ENCODE measurements around the gene PSD4. TPM values are rescaled to one million over a fixed set of nuclear protein-coding genes. Genes with fewer than 3 reads are reported as not detected.

The PSD4 gene
- polyA plus RNA-seq, 4 donors, result 24.7 to 39.2 (median 32.7) TPM

DNA sequence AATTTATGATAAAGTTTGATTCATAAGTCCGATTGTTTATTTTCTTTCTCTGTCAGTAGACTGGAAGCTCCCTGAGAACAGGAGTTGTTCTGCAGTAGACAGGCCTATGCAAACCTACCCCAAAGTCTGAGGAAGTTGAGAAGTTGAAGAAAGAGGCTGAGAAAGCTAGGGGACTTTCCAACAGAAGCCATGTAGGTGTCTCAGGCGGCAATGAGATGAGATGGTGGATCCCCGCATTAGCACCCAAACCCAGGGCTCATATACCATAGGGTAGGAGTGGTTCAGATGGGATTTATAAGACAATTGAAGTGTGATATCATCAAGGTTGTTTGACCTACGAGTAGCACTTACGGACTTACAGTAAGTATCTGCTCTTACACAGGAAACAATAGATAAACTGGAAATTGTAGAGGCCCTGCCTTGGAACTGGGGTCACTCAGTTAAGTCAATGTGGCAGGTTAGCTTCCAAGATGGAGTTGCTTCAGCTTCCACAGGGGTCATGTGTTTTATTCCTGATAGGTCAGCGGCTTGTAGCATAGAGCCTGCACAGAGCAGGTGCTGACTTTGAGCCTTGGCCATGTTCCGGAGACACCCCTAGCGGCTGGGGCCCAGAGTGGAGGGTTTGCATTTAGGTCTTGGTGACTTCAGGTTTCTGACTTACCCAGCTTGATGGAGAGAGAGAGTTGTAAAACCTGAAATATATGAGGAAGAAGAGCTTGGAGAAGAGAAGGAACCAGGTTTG, 2.3 kb upstream of the PSD4 start:
- no peak overlapping the region for H3K27ac ChIP-seq (ENCODE audit: low read depth in 1 of 3, low read length in 2 of 3)
- peaks cover 0 to 10% (median 0%) of the 10 kb centered on the region in 3 donors for H3K36me3 ChIP-seq (ENCODE audit: control insufficient read depth in 3 of 3, insufficient read depth in 2 of 3, low read depth in 1 of 3, low read length in 3 of 3)
- H3K9me3 ChIP-seq (ENCODE audit: control insufficient read depth in 2 of 2, insufficient read depth in 1 of 2, low read depth in 1 of 2, low read length in 1 of 2), result no peaks in the 10 kb centered on the region
- peaks cover 2 to 12% (median 10%) of the 10 kb centered on the region in 3 donors for H3K4me1 ChIP-seq (ENCODE audit: control insufficient read depth in 3 of 3, insufficient read depth in 2 of 3, low read depth in 1 of 3, low read length in 2 of 3)
- H3K4me3 ChIP-seq (ENCODE audit: low read depth in 1 of 3, low read length in 3 of 3), result no peak overlapping the region
- FAIRE-seq (no peak), DNase-seq (no peak)
- H3K27me3 ChIP-seq (ENCODE audit: control insufficient read depth in 3 of 3, insufficient read depth in 3 of 3, low read length in 3 of 3), result no peaks in the 10 kb centered on the region
- WGBS, 3 donors, result 92 to 96% (median 95%) methylated on average over 8 of the region's 8 CpGs

DNA sequence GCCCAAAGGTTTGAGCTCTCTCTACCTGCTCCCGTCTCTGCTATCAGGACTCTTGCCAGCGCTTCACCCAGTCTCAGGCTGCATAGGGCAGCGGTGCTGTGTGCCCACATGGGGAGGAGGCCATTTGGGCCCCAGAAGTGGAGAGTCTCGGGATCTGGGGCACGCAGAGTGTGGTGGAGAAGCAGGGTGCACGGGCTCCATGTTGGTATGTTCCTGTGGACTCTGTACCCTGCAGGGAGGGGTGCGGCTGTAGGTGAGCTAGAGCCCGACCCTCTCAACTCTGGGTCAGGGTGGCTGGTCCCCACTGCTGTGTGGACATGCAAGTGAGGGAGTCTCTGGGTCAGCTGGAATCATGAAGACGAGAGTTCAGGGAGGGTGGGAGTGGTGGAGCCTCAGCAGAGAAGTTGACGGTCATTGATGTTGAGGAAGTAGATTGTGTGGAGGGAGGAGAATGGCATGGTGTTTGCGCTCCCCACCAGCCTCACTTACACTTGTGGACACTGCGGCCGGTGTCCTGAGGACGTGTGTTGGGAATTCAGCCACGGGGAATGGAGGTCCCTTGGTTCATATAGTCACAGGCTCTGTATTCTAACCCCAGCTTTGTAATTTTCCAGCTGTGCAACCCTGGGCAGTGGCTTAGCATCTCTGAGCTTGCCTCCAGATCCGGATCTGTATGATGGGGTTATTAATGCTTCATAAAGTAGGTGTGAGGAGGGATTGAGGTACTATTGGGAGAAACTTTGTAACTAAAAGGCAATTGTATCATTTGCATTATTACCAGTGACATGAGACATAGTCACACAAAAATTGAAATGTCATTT, 840 bp upstream of the PSD4 start:
- DNase-seq, result peak in 1 of 2 donors; percentile 35
- Histone ChIP-seq H3K27me3 (ENCODE audit: control insufficient read depth in 3 of 3, insufficient read depth in 3 of 3, low read length in 3 of 3) (no peaks in the 10 kb centered on the region), H3K9me3 (ENCODE audit: control insufficient read depth in 2 of 2, insufficient read depth in 1 of 2, low read depth in 1 of 2, low read length in 1 of 2) (no peaks in the 10 kb centered on the region), H3K36me3 (ENCODE audit: control insufficient read depth in 3 of 3, insufficient read depth in 2 of 3, low read depth in 1 of 3, low read length in 3 of 3) (peaks cover 0 to 13% (median 0%) of the 10 kb centered on the region in 3 donors), H3K27ac (ENCODE audit: low read depth in 1 of 3, low read length in 2 of 3) (no peak overlapping the region), H3K4me3 (ENCODE audit: low read depth in 1 of 3, low read length in 3 of 3) (no peak overlapping the region), H3K4me1 (ENCODE audit: control insufficient read depth in 3 of 3, insufficient read depth in 2 of 3, low read depth in 1 of 3, low read length in 2 of 3) (peaks cover under 1 to 9% (median 2%) of the 10 kb centered on the region in 3 donors)
- 81 to 85% (median 85%) methylated on average over 16 of the region's 16 CpGs for WGBS, 3 donors
- FAIRE-seq, result no peak

DNA sequence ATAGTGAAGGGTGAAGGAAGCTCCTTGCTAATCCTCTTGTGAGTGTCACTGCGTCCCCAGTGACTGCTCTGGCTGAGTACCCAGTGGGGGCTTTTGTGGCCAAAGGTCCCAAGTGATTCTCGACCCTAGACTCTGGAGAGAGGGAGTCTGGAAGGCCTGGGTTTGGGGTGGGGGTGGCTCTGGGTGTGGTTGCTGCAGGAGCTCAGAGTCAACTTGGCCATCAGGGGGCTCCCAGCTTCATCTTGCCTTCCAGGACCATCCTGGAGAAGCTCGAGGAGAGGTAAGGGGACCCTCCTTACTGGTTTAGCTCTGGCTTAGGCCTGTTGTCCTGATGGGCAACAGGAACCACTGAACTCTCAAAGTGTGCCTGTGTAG, 592 bp downstream of the PSD4 start:
- peak overlapping the region; percentile 20 to 59 (median 42) for H3K4me3 ChIP-seq (ENCODE audit: low read depth in 1 of 3, low read length in 3 of 3)
- no peaks in the 10 kb centered on the region for H3K27me3 ChIP-seq (ENCODE audit: control insufficient read depth in 3 of 3, insufficient read depth in 3 of 3, low read length in 3 of 3)
- 53 to 60% (median 59%) methylated on average over 3 of the region's 3 CpGs for WGBS, 3 donors
- H3K4me1 ChIP-seq (ENCODE audit: control insufficient read depth in 3 of 3, insufficient read depth in 2 of 3, low read depth in 1 of 3, low read length in 2 of 3), result peaks cover 0 to 5% (median 2%) of the 10 kb centered on the region in 3 donors
- FAIRE-seq (no peak), DNase-seq (no peak)
- peaks cover 0 to 7% (median 0%) of the 10 kb centered on the region in 3 donors for H3K36me3 ChIP-seq (ENCODE audit: control insufficient read depth in 3 of 3, insufficient read depth in 2 of 3, low read depth in 1 of 3, low read length in 3 of 3)
- H3K27ac ChIP-seq (ENCODE audit: low read depth in 1 of 3, low read length in 2 of 3), result peak overlapping the region in 1 of 3 donors; percentile 75
- no peaks in the 10 kb centered on the region for H3K9me3 ChIP-seq (ENCODE audit: control insufficient read depth in 2 of 2, insufficient read depth in 1 of 2, low read depth in 1 of 2, low read length in 1 of 2)

DNA sequence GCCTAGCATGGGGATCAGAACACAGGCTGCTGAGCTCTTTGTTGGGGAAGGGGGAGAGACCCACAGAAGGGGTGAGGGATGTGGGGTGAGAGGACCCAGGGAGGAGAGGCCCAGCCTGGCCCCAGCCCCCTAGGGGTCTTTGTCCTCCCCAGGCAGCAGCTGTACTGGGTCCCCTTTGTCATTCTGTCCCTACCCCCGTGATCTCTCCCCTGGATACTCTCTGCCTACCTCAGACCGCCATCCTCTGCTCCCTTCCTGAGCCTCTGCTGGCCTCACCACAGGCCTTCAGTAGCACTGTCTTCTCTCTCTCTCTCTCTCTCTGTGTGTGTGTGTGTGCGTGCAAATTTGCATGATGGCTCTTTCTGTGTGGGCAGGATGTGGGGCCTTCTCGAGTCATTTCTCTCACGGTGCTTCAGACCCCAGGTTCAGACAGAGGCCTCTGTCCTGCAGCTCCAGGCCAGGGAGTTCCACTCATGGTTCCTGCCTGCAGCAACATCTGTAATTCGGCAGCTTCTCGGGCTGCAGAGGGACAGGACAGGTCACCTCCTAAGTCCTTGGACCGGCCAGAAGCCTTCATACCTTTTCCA, 1.4 kb downstream of the PSD4 start:
- H3K36me3 ChIP-seq (ENCODE audit: control insufficient read depth in 3 of 3, insufficient read depth in 2 of 3, low read depth in 1 of 3, low read length in 3 of 3), result peaks cover 0 to 7% (median 0%) of the 10 kb centered on the region in 3 donors
- FAIRE-seq, result no peak
- DNase-seq, result peak in 1 of 2 donors; percentile 63
- peak overlapping the region in 2 of 3 donors; percentile 15 to 75 for H3K27ac ChIP-seq (ENCODE audit: low read depth in 1 of 3, low read length in 2 of 3)
- peak overlapping the region in 1 of 3 donors; percentile 59 for H3K4me3 ChIP-seq (ENCODE audit: low read depth in 1 of 3, low read length in 3 of 3)
- WGBS, 3 donors, result 54 to 83% (median 65%) methylated on average over 8 of the region's 8 CpGs
- H3K9me3 ChIP-seq (ENCODE audit: control insufficient read depth in 2 of 2, insufficient read depth in 1 of 2, low read depth in 1 of 2, low read length in 1 of 2), result no peaks in the 10 kb centered on the region
- peaks cover 2 to 5% (median 3%) of the 10 kb centered on the region in 3 donors for H3K4me1 ChIP-seq (ENCODE audit: control insufficient read depth in 3 of 3, insufficient read depth in 2 of 3, low read depth in 1 of 3, low read length in 2 of 3)
- H3K27me3 ChIP-seq (ENCODE audit: control insufficient read depth in 3 of 3, insufficient read depth in 3 of 3, low read length in 3 of 3), result no peaks in the 10 kb centered on the region

DNA sequence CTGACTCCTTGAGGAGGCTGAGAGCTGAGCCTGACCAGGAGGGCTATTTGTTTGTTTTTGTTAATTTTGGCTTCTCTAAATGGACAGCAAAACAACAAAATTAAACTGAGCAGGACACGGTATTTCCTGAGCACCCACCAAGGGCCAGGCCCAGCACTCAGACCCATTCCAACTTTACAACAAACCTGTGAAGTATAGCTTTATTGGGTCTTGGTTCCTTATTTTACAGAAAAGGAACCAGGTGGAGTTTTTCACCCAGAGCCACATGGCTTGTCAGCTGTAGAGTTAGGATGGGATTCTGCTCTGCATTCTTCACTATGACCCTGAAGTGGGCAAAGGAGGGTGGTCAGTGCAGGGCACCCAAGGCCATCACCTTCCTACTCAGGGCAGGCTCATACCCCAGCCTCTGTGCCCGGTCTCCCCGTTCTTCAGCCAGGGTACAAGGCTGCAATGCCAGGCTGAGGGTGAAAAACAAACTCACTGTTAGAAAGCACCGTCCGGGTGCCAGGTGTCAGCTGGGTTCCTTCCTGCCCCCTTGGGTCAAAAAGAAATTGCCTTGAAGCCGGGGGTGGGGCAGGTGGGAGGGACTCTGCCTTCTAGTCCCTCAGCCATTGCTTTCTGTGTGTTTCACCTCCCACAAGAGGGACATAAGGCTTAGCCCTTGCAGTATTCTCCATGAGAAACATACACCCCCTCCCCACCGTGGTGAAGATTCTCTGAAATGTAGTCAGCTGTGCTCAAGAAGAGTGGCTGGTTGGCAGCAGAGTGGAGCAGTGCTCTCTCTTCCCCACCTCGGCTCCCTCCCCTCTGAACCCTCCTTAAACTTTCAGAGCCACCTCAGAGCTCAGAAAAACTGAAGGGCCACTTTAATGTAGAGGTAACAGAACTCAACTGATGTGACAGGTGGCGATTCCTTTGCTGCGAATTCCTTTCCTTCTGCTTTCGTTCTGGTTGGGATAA, 2.2 kb downstream of the PSD4 start:
- Histone ChIP-seq H3K27ac (ENCODE audit: low read depth in 1 of 3, low read length in 2 of 3) (peak overlapping the region in 2 of 3 donors; percentile 15 to 67), H3K4me3 (ENCODE audit: low read depth in 1 of 3, low read length in 3 of 3) (peak overlapping the region in 2 of 3 donors; percentile 22 to 34), H3K9me3 (ENCODE audit: control insufficient read depth in 2 of 2, insufficient read depth in 1 of 2, low read depth in 1 of 2, low read length in 1 of 2) (no peaks in the 10 kb centered on the region), H3K4me1 (ENCODE audit: control insufficient read depth in 3 of 3, insufficient read depth in 2 of 3, low read depth in 1 of 3, low read length in 2 of 3) (peaks cover 5 to 9% (median 8%) of the 10 kb centered on the region in 3 donors), H3K36me3 (ENCODE audit: control insufficient read depth in 3 of 3, insufficient read depth in 2 of 3, low read depth in 1 of 3, low read length in 3 of 3) (peaks cover 0 to 7% (median 0%) of the 10 kb centered on the region in 3 donors), H3K27me3 (ENCODE audit: control insufficient read depth in 3 of 3, insufficient read depth in 3 of 3, low read length in 3 of 3) (no peaks in the 10 kb centered on the region)
- FAIRE-seq, result no peak
- WGBS, 3 donors, result 39 to 55% (median 40%) methylated on average over 11 of the region's 11 CpGs
- DNase-seq, result no peak

DNA sequence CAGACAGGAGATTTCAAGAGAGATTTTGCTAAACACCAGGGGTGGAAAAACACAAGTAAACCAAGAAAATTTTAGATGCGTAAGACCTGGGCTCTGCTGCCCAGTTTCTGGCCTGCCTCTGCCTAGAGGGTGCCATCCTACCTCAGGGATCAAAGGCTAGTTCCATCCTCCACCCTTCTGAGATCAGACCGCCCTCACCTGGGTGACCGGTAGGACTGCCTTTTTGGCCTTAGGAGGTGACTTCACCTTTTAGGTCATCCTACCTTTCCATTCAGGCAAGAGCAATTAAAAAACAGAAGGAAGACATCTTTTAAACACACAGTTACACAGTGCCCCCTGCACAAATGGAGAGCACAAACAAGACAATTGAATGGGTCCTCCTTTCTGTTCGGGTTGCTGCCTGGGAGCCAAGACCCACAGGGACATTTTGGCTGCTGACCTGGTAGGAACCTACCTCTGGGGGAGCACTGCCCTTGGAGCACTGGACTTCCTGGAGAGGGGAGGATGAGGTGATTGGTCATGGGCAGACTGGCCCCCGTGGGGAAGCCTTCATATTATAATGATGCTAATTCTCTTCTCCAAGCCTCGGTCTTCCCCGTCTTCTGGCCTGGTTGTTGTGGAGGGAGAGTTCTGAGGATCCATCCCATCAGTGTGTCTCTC, 3.1 kb downstream of the PSD4 start:
- no peak overlapping the region for H3K4me3 ChIP-seq (ENCODE audit: low read depth in 1 of 3, low read length in 3 of 3)
- H3K36me3 ChIP-seq (ENCODE audit: control insufficient read depth in 3 of 3, insufficient read depth in 2 of 3, low read depth in 1 of 3, low read length in 3 of 3), result peaks cover 0 to 13% (median 0%) of the 10 kb centered on the region in 3 donors
- FAIRE-seq (no peak), DNase-seq (no peak)
- H3K27me3 ChIP-seq (ENCODE audit: control insufficient read depth in 3 of 3, insufficient read depth in 3 of 3, low read length in 3 of 3), result no peaks in the 10 kb centered on the region
- no peak overlapping the region for H3K27ac ChIP-seq (ENCODE audit: low read depth in 1 of 3, low read length in 2 of 3)
- 82 to 90% (median 85%) methylated on average over 7 of the region's 7 CpGs for WGBS, 3 donors
- peaks cover 8 to 15% (median 9%) of the 10 kb centered on the region in 3 donors for H3K4me1 ChIP-seq (ENCODE audit: control insufficient read depth in 3 of 3, insufficient read depth in 2 of 3, low read depth in 1 of 3, low read length in 2 of 3)
- H3K9me3 ChIP-seq (ENCODE audit: control insufficient read depth in 2 of 2, insufficient read depth in 1 of 2, low read depth in 1 of 2, low read length in 1 of 2), result no peaks in the 10 kb centered on the region

DNA sequence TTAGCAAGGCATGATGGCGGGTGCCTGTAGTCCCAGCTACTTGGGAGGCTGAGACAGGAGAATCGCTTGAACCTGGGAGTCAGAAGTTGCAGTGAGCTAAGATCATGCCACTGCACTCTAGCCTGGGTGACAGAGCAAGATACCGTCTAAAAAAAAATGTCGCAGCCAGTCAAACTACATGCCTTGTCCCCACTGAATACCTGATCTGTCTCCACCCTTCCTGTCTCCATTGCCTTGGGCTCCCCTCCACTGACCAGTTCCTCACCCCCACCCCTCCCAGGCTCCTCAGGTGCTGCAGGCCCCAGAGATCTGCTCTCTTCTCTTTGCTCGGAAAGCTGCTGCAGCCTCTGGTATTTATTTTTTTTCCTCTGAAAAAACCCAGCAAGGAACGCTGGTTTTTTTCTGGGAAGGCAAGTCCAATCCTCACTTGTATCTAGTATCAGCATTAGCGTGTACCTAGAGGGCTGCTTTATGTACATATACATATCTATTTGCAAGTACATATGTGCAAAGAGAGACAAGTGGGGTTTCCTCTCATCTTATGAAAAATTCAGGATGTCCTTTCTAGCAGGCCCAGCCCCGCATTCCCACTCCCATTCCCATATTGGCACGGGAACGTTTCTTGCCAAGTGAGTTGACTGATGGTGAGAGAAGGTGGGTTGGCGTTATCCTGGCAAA, 4.4 kb downstream of the PSD4 start:
- Histone ChIP-seq H3K4me3 (ENCODE audit: low read depth in 1 of 3, low read length in 3 of 3) (no peak overlapping the region), H3K4me1 (ENCODE audit: control insufficient read depth in 3 of 3, insufficient read depth in 2 of 3, low read depth in 1 of 3, low read length in 2 of 3) (peaks cover 5 to 15% (median 6%) of the 10 kb centered on the region in 3 donors), H3K9me3 (ENCODE audit: control insufficient read depth in 2 of 2, insufficient read depth in 1 of 2, low read depth in 1 of 2, low read length in 1 of 2) (no peaks in the 10 kb centered on the region), H3K27me3 (ENCODE audit: control insufficient read depth in 3 of 3, insufficient read depth in 3 of 3, low read length in 3 of 3) (no peaks in the 10 kb centered on the region), H3K27ac (ENCODE audit: low read depth in 1 of 3, low read length in 2 of 3) (no peak overlapping the region), H3K36me3 (ENCODE audit: control insufficient read depth in 3 of 3, insufficient read depth in 2 of 3, low read depth in 1 of 3, low read length in 3 of 3) (peaks cover 0 to 23% (median 6%) of the 10 kb centered on the region in 3 donors)
- no peak for DNase-seq
- 81 to 91% (median 88%) methylated on average over 11 of the region's 11 CpGs for WGBS, 3 donors
- FAIRE-seq, result no peak

Data from small intestine (tissue), 7 donors.